Retinal pigment epithelial cell (primary cell): ENCODE data around the gene ALDOA.
A peak's percentile ranks its signal among the peaks of the same experiment; 100 is the strongest.

Source experiments
- DNase-seq: peaks from one replicate; pipeline ENCODE4 v3.0.0-alpha.2; 2010; ENCODE audit warnings: low read depth
- H3K4me3 ChIP-seq: 2 replicates; pipeline ENCODE4 v1.5.1; 2011; ENCODE audit warnings: mild to moderate bottlenecking, low read length, control low read depth, moderate library complexity
- CTCF ChIP-seq: conservative IDR thresholded peaks from 2 replicates; pipeline ENCODE4 v1.5.1; 2011; ENCODE audit warnings: low read depth, low read length, control low read depth, inconsistent platforms

Gene ALDOA

GRCh38 chr16:30085820-30086219 is 20.3 kb downstream of the ALDOA start:
- DNase-seq, result no peak
- no peak overlapping the region for H3K4me3 ChIP-seq
- TF ChIP-seq CTCF, result no peak

GRCh38 chr16:30086291-30087140 is 21.0 kb downstream of the ALDOA start:
- TF ChIP-seq CTCF, result no peak
- H3K4me3 ChIP-seq, result no peak overlapping the region
- DNase-seq, result no peak

GRCh38 chr16:30087181-30087898 is 21.8 kb downstream of the ALDOA start:
- DNase-seq, result no peak
- H3K4me3 ChIP-seq, result no peak overlapping the region
- no peak for TF ChIP-seq CTCF

GRCh38 chr16:30088237-30088831 is 22.8 kb downstream of the ALDOA start:
- no peak for DNase-seq
- no peak overlapping the region for H3K4me3 ChIP-seq
- TF ChIP-seq CTCF, result no peak

- no peak for TF ChIP-seq CTCF
- DNase-seq, result no peak
Measured at GRCh38 chr16:30088832-30089624, 23.5 kb downstream of the ALDOA start.

GRCh38 chr16:30090610-30091331 is 25.2 kb downstream of the ALDOA start:
- peak overlapping the region; percentile 65 for H3K4me3 ChIP-seq
- TF ChIP-seq CTCF, result no peak
- no peak for DNase-seq

More at GRCh38 chr16:30088832-30089624, 23.5 kb downstream of the ALDOA start:
- H3K4me3 ChIP-seq, result no peak overlapping the region
